HG03039 (cell line): ENCODE data around the gene RASAL2.
"Not testable (repeated sequence)": the region's sequence is repeated elsewhere in the genome, so short reads cannot be mapped to it uniquely, and the experiment has no call there.

Experiments
- ATAC-seq: cut with Tn5 transposase; IDR thresholded peaks from one replicate; pipeline ENCODE4 v1.9.1; 2021; ENCODE audit warnings: mild to moderate bottlenecking, moderate library complexity; ENCODE audit not compliant: unreplicated experiment

The RASAL2 gene

GRCh38 chr1:178330848-178331497, 237.1 kb downstream of the RASAL2 start:
- no peak for ATAC-seq

- ATAC-seq, result no peak
Observed at GRCh38 chr1:178335426-178335825, 241.5 kb downstream of the RASAL2 start.

GRCh38 chr1:178337091-178337706, 243.3 kb downstream of the RASAL2 start:
- ATAC-seq, result no peak

- no peak for ATAC-seq
Observed at GRCh38 chr1:178339834-178340233, 245.9 kb downstream of the RASAL2 start.

GRCh38 chr1:178341261-178341956, 247.5 kb downstream of the RASAL2 start:
- no peak for ATAC-seq

GRCh38 chr1:178342745-178343144, 248.8 kb downstream of the RASAL2 start:
- ATAC-seq, result no peak

- ATAC-seq, result no peak
Observed at GRCh38 chr1:178344513-178345091, 250.7 kb downstream of the RASAL2 start.

GRCh38 chr1:178345238-178345637, 251.3 kb downstream of the RASAL2 start:
- no peak for ATAC-seq

- ATAC-seq, result no peak
Observed at GRCh38 chr1:178345807-178346206, 251.9 kb downstream of the RASAL2 start.

GRCh38 chr1:178349801-178350200, 255.9 kb downstream of the RASAL2 start:
- no peak for ATAC-seq

- not testable (repeated sequence) for ATAC-seq
Observed at GRCh38 chr1:178351911-178352310, 258.0 kb downstream of the RASAL2 start.

GRCh38 chr1:178352790-178353416, 259.0 kb downstream of the RASAL2 start:
- no peak for ATAC-seq

GRCh38 chr1:178353524-178353923, 259.6 kb downstream of the RASAL2 start:
- no peak for ATAC-seq

GRCh38 chr1:178354816-178355215, 260.9 kb downstream of the RASAL2 start:
- ATAC-seq, result no peak

GRCh38 chr1:178356299-178356698, 262.4 kb downstream of the RASAL2 start:
- ATAC-seq, result no peak

- no peak for ATAC-seq
Observed at GRCh38 chr1:178358456-178358855, 264.6 kb downstream of the RASAL2 start.

- ATAC-seq, result no peak
Observed at GRCh38 chr1:178360421-178360820, 266.5 kb downstream of the RASAL2 start.

GRCh38 chr1:178361847-178362246, 267.9 kb downstream of the RASAL2 start:
- no peak for ATAC-seq

GRCh38 chr1:178362747-178363146, 268.8 kb downstream of the RASAL2 start:
- no peak for ATAC-seq

- no peak for ATAC-seq
Observed at GRCh38 chr1:178364782-178365181, 270.9 kb downstream of the RASAL2 start.

- ATAC-seq, result no peak
Observed at GRCh38 chr1:178367151-178367550, 273.2 kb downstream of the RASAL2 start.
